GM12875 (cell line): Measurements from ENCODE around the gene PVALEF.

Experiments used
- H3K4me3 ChIP-seq: one replicate; pipeline ENCODE4 v1.5.1; 2011; ENCODE audit warnings: low read depth, low read length, control low read depth
- CTCF ChIP-seq: IDR thresholded peaks from 2 replicates; pipeline ENCODE4 v1.5.1; 2011; ENCODE audit warnings: low read depth, mild to moderate bottlenecking, control low read depth, inconsistent platforms, low read length, moderate library complexity, borderline replicate concordance; ENCODE audit not compliant: insufficient read depth

The PVALEF gene

GRCh38 chr17:81164371-81165245, 699 bp upstream of the PVALEF start:
- TF ChIP-seq CTCF: no peak

GRCh38 chr17:81166033-81166492, 756 bp downstream of the PVALEF start, which contains the start of gene AATK:
Gene AATK (minus strand): TSS chr17:81166221. CDS start chr17:81165992, 229 bp downstream.
- H3K4me3 ChIP-seq: no peak within 1 kb of the TSS
- TF ChIP-seq CTCF: no peak

More at GRCh38 chr17:81164371-81165245, 699 bp upstream of the PVALEF start:
- no peak overlapping the region for H3K4me3 ChIP-seq

GRCh38 chr17:81167194-81167524, 1.9 kb downstream of the PVALEF start:
- H3K4me3 ChIP-seq: no peak overlapping the region
- TF ChIP-seq CTCF: no peak

- H3K4me3 ChIP-seq: no peak overlapping the region
- TF ChIP-seq CTCF: no peak
Measured at GRCh38 chr17:81167638-81168037, 2.3 kb downstream of the PVALEF start.

- TF ChIP-seq CTCF: no peak
- no peak overlapping the region for H3K4me3 ChIP-seq
Measured at GRCh38 chr17:81169870-81170309, 4.6 kb downstream of the PVALEF start.

- no peak for TF ChIP-seq CTCF
- no peak overlapping the region for H3K4me3 ChIP-seq
Measured at GRCh38 chr17:81170727-81171494, 5.6 kb downstream of the PVALEF start.

GRCh38 chr17:81171941-81172340, 6.6 kb downstream of the PVALEF start:
- no peak overlapping the region for H3K4me3 ChIP-seq
- TF ChIP-seq CTCF: no peak
